ENCODE data around the gene COMMD3.
"Not testable (repeated sequence)": the region's sequence is repeated elsewhere in the genome, so short reads cannot be mapped to it uniquely, and the experiment has no call there.

Gene COMMD3

GRCh38 chr10:22340329-22341189 is 24.4 kb downstream of the COMMD3 start:
- peaks cover 4% of the 10 kb centered on the region for H3K36me3 Mint-ChIP-seq (ENCODE audit: low read depth)
- peaks cover 47% of the 10 kb centered on the region for H3K4me1 Mint-ChIP-seq (ENCODE audit: low read depth)
- H3K27me3 Mint-ChIP-seq: peaks cover 75% of the 10 kb centered on the region
- H3K9me3 Mint-ChIP-seq: no peaks in the 10 kb centered on the region
- peak overlapping the region; percentile 86 for H3K4me3 Mint-ChIP-seq
- peak overlapping the region; percentile 91 for H3K27ac Mint-ChIP-seq

- Mint-ChIP-seq H3K27ac (peak overlapping the region; percentile 76), H3K36me3 (ENCODE audit: low read depth) (peaks cover 4% of the 10 kb centered on the region), H3K27me3 (peaks cover 82% of the 10 kb centered on the region), H3K9me3 (peaks cover 2% of the 10 kb centered on the region), H3K4me1 (ENCODE audit: low read depth) (peaks cover 53% of the 10 kb centered on the region), H3K4me3 (peak overlapping the region; percentile 72)
Measured at GRCh38 chr10:22341190-22341925, 25.2 kb downstream of the COMMD3 start.

DNA sequence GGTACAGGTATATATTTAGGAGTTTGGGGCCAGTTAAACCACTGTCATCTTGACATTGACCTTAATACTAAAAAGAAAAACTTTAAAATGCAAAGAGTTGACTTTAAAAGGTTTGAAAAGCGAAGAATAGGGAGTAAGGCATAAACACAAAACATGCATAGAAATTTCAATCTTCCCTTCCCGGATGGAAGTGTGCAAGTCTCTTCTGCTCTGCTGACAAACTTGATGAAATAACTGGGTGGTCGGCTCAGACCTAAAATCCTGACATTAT is 25.7 kb downstream of the COMMD3 start:
- peaks cover 83% of the 10 kb centered on the region for H3K27me3 Mint-ChIP-seq
- peaks cover 50% of the 10 kb centered on the region for H3K4me1 Mint-ChIP-seq (ENCODE audit: low read depth)
- no peak overlapping the region for H3K27ac Mint-ChIP-seq
- peaks cover 4% of the 10 kb centered on the region for H3K36me3 Mint-ChIP-seq (ENCODE audit: low read depth)
- H3K4me3 Mint-ChIP-seq: peak overlapping the region; percentile 72
- H3K9me3 Mint-ChIP-seq: peaks cover 5% of the 10 kb centered on the region

DNA sequence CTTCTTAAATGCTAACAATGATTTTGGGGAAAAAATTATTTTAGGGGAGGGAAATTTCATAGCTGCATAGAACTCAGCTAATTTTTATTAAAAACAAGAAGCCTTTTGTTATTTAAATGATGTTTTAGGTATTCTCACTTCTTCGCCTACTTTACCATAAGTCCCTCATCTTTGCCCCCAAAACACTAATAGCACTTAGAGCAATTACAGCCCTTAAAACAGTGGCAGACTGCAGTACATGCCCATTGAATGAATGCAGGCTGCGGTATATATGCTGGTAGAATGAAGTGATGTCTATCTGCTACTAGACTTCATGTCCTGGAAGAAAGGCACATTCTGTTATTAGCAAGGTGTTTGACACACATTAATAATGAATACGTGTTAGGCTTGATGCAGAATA is 26.2 kb downstream of the COMMD3 start:
- Mint-ChIP-seq H3K4me1 (ENCODE audit: low read depth) (peaks cover 44% of the 10 kb centered on the region), H3K27me3 (peaks cover 82% of the 10 kb centered on the region), H3K27ac (no peak overlapping the region), H3K4me3 (no peak overlapping the region), H3K36me3 (ENCODE audit: low read depth) (peaks cover 4% of the 10 kb centered on the region), H3K9me3 (peaks cover 5% of the 10 kb centered on the region)

DNA sequence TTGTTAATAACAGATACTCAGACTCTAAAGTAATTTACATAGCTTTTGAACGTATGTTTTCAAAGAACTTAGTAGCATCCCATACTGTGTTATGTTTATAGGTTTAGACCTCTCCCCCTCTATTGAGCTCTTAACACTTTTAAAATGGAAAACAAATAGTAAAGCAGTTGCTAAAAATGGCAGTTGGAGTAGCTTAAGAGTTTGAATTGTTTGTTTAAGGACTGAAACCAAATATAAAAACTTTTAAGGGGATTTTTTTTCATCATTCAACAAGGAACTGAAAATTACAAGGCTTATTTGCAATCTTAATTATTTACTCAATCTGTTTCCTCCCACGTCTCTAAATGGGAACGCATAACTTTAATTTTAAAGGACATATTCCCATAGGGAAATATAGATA is 27.5 kb downstream of the COMMD3 start:
- H3K27me3 Mint-ChIP-seq: peaks cover 80% of the 10 kb centered on the region
- no peak overlapping the region for H3K4me3 Mint-ChIP-seq
- peaks cover 41% of the 10 kb centered on the region for H3K4me1 Mint-ChIP-seq (ENCODE audit: low read depth)
- peaks cover 5% of the 10 kb centered on the region for H3K9me3 Mint-ChIP-seq
- H3K27ac Mint-ChIP-seq: no peak overlapping the region
- H3K36me3 Mint-ChIP-seq (ENCODE audit: low read depth): peaks cover 4% of the 10 kb centered on the region

GRCh38 chr10:22344249-22344648 is 28.1 kb downstream of the COMMD3 start:
- peaks cover 37% of the 10 kb centered on the region for H3K4me1 Mint-ChIP-seq (ENCODE audit: low read depth)
- peaks cover 77% of the 10 kb centered on the region for H3K27me3 Mint-ChIP-seq
- H3K4me3 Mint-ChIP-seq: peak overlapping the region; percentile 71
- peak overlapping the region; percentile 72 for H3K27ac Mint-ChIP-seq
- H3K36me3 Mint-ChIP-seq (ENCODE audit: low read depth): peaks cover 4% of the 10 kb centered on the region
- peaks cover 5% of the 10 kb centered on the region for H3K9me3 Mint-ChIP-seq

DNA sequence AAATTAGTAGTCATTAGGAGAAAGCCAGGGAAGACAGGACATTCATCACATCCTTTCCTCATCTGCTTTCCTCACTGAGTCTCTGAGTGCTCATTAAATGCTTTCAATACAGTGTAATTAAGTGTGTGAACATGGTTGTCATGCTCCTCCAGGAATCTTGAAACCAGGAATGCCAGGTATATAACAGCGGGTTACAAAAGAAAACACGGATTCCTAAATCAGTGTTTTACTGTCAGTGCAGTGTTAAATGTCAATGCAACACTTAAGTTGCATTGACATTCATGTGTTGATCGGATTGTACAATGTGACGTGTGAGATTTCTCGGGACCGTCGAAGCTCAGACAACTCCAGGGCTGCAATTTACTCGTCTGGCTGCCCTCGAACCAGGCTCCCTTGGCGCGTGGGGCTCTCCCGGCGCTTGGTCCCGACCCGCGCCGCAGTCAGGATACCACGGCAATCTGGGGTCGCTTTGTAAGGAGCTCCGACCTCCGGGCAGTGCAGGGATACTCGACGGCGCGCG is 28.7 kb downstream of the COMMD3 start:
- Mint-ChIP-seq H3K27me3 (peaks cover 73% of the 10 kb centered on the region), H3K4me1 (ENCODE audit: low read depth) (peaks cover 31% of the 10 kb centered on the region), H3K27ac (peak overlapping the region; percentile 72), H3K9me3 (peaks cover 5% of the 10 kb centered on the region), H3K36me3 (ENCODE audit: low read depth) (peaks cover 4% of the 10 kb centered on the region), H3K4me3 (peak overlapping the region; percentile 71)

GRCh38 chr10:22345301-22346095 is 29.3 kb downstream of the COMMD3 start, which contains the start of gene SPAG6:
Gene SPAG6 (plus strand): TSS chr10:22345496. CDS start chr10:22345612, 116 bp downstream.
- H3K27ac Mint-ChIP-seq: peak within 1 kb of the TSS; percentile 72

DNA sequence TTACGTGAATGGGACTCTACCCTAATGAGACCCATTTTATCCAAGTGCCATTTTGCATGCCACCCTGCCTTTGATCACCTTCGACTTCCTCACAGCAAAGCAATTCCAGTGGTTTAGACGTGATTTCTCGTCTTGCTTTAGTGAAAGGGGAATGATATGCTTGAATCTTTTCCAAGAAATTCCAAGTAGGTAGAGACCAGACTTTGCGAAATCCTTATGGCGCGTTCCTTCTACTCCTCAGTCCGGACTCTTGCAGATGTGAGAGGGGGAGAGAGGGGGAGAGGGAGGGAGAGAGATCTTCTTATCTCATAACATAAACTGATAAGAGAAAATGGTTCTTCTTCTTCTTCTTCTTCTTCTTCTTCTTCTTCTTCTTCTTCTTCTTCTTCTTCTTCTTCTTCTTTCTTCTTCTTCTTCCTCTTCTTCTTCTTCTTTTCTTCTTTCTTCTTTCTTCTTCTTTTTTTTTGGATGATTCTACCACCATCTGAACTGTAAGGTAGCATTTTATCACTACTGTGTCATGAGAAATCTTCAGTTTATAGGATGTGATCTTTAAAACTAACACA is 30.0 kb downstream of the COMMD3 start:
- H3K4me1 Mint-ChIP-seq (ENCODE audit: low read depth): peaks cover 25% of the 10 kb centered on the region
- peak overlapping the region; percentile 34 for H3K27ac Mint-ChIP-seq
- H3K9me3 Mint-ChIP-seq: peaks cover 5% of the 10 kb centered on the region
- peak overlapping the region; percentile 56 for H3K4me3 Mint-ChIP-seq
- H3K36me3 Mint-ChIP-seq (ENCODE audit: low read depth): peaks cover 4% of the 10 kb centered on the region
- peaks cover 74% of the 10 kb centered on the region for H3K27me3 Mint-ChIP-seq

More at GRCh38 chr10:22345301-22346095, 29.3 kb downstream of the COMMD3 start, which contains the start of gene SPAG6:
- peaks cover 26% of the 10 kb centered on the region for H3K4me1 Mint-ChIP-seq (ENCODE audit: low read depth)
- H3K27me3 Mint-ChIP-seq: peaks cover 68% of the 10 kb centered on the region
- peaks cover 4% of the 10 kb centered on the region for H3K36me3 Mint-ChIP-seq (ENCODE audit: low read depth)
- H3K4me3 Mint-ChIP-seq: peak within 1 kb of the TSS; percentile 71
- peaks cover 5% of the 10 kb centered on the region for H3K9me3 Mint-ChIP-seq

- H3K4me3 Mint-ChIP-seq: no peak overlapping the region
- H3K36me3 Mint-ChIP-seq (ENCODE audit: low read depth): peaks cover 1% of the 10 kb centered on the region
- no peak overlapping the region for H3K27ac Mint-ChIP-seq
- peaks cover 52% of the 10 kb centered on the region for H3K27me3 Mint-ChIP-seq
- H3K9me3 Mint-ChIP-seq: peaks cover 5% of the 10 kb centered on the region
- peaks cover 10% of the 10 kb centered on the region for H3K4me1 Mint-ChIP-seq (ENCODE audit: low read depth)
Measured at GRCh38 chr10:22349755-22350154, 33.6 kb downstream of the COMMD3 start.

DNA sequence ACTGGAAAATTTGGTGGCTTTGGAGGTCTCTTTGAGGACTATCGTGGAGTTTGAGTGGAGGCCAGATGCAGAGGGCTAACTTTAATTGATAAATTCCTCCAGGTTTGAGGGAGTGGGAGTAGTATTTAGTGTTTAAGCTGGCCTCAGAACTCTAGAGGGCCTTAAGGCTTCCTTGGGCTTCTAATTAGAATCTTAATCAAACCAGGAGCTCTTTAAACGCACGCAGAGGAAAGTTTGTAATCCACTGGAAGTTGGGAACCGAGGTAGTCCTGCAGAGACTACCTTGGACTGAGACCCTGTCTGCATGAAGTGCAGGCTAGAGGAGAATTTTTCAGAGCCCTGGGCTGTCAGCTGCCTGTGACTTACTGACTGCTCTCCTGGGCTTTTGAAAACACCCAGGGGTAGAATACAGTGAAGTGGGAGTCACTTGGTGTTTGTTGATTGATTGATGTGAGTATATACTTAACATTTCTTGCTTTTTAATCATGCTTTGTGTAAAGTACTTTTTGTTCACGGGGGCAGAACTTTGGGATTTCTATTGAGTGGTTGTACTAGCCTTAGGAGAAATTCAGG is 35.0 kb downstream of the COMMD3 start:
- Mint-ChIP-seq H3K4me1 (ENCODE audit: low read depth) (peaks cover 4% of the 10 kb centered on the region), H3K36me3 (ENCODE audit: low read depth) (no peaks in the 10 kb centered on the region), H3K27me3 (peaks cover 43% of the 10 kb centered on the region), H3K4me3 (no peak overlapping the region), H3K9me3 (peaks cover 4% of the 10 kb centered on the region), H3K27ac (no peak overlapping the region)

DNA sequence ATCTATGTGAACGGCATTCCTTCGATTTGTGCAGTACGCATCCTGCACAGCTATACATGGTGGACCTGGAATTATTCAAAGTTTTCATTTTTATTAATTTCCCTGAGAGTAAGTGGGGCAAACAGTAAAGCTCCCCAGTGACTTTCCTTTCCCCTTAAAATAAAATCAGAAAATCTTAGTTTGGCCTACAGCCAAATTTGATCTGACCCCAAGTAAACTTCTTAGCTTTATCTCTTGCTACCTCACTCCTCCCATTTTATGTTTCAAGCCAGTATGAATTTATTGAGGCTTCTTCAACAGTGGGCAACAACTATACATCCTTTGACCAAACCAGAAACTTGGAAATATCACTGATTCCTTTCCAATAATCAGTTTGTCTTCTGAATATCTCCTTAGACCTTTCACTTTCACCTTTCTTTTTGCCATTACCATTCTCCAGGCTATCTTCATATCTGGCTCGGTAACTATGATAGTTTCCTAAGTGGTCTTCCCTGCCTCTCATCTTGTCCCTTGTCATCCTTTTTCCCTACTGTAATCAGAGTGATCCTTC is 40.2 kb downstream of the COMMD3 start:
- no peak overlapping the region for H3K27ac Mint-ChIP-seq
- H3K27me3 Mint-ChIP-seq: peaks cover 17% of the 10 kb centered on the region

DNA sequence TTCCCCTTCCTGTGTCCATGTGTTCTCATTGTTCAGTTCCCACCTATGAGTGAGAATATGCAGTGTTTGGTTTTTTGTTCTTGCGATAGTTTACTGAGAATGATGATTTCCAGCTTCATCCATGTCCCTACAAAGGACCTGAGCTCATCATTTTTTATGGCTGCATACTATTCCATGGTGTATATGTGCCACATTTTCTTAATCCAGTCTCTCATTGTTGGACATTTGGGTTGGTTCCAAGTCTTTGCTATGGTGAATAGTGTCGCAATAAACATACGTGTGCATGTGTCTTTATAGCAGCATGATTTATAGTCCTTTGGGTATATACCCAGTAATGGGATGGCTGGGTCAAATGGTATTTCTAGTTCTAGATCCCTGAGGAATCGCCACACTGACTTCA is 41.6 kb downstream of the COMMD3 start:
- not testable (repeated sequence) for H3K4me1 Mint-ChIP-seq (ENCODE audit: low read depth); H3K9me3 Mint-ChIP-seq; H3K27ac Mint-ChIP-seq; H3K4me3 Mint-ChIP-seq; H3K36me3 Mint-ChIP-seq (ENCODE audit: low read depth)
- peaks cover 15% of the 10 kb centered on the region for H3K27me3 Mint-ChIP-seq

More for the DNA sequence above, 40.2 kb downstream of the COMMD3 start:
- no peaks in the 10 kb centered on the region for H3K9me3 Mint-ChIP-seq
- H3K4me1 Mint-ChIP-seq (ENCODE audit: low read depth): no peaks in the 10 kb centered on the region
- H3K36me3 Mint-ChIP-seq (ENCODE audit: low read depth): no peaks in the 10 kb centered on the region
- H3K4me3 Mint-ChIP-seq: no peak overlapping the region

DNA sequence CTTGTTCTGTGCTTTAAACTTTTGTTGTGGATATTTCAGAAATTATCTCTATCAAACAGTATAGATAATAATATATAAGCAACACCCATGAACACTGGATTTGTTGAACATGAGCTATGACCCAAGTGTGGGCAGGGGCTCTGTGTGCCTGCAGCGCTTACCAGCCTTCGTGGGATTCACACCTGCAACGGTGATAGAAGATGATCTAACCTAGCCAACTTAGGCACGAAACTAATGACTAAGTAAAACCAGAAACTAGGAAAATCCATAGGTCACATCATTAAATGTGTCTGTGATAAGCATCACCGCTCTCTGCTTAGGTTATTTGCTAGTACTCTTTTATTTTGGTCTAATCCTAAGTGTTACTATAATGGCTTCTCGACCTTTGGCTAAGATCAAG is 47.1 kb downstream of the COMMD3 start:
- Mint-ChIP-seq H3K4me3 (no peak overlapping the region), H3K4me1 (ENCODE audit: low read depth) (peaks cover 39% of the 10 kb centered on the region), H3K36me3 (ENCODE audit: low read depth) (no peaks in the 10 kb centered on the region), H3K9me3 (no peaks in the 10 kb centered on the region), H3K27ac (peak overlapping the region; percentile 21), H3K27me3 (peaks cover 8% of the 10 kb centered on the region)
